GM23338 (cell line): ENCODE measurements around the gene NT5DC3.

ENCODE experiments used
- EZH2 ChIP-seq: fragments of 200-600 bp; sonication (generic); IDR thresholded peaks from one replicate; pipeline ENCODE4 v1.8.0; 2017; ENCODE audit warnings: antibody characterized with exemption, mild to moderate bottlenecking, low read depth; ENCODE audit not compliant: unreplicated experiment
- EZH2phosphoT487 ChIP-seq: fragments of 200-600 bp; sonication (generic); IDR thresholded peaks from one replicate; pipeline ENCODE4 v1.8.1; 2018; ENCODE audit warnings: antibody characterized with exemption; ENCODE audit not compliant: unreplicated experiment
- JUNB ChIP-seq: IDR thresholded peaks from one replicate; pipeline ENCODE4 v1.6.1; 2016; ENCODE audit warnings: antibody characterized with exemption; ENCODE audit not compliant: unreplicated experiment
- POLR2AphosphoS5 ChIP-seq: IDR thresholded peaks from 2 replicates; pipeline ENCODE4 v1.6.1; 2016; ENCODE audit warnings: antibody characterized with exemption, low read depth
- ZNF331 ChIP-seq: fragments of 250-450 bp; sonication (Bioruptor Pico); IDR thresholded peaks from 2 replicates; pipeline ENCODE4 v1.5.0; 2020; ENCODE audit warnings: low read depth, mild to moderate bottlenecking, moderate library complexity
- TF ChIP-seq, protein P1 (sequence below), 2 experiments: fragments of 200-600 bp in 1 of 2; sonication (generic) in 1 of 2; conservative IDR thresholded peaks; 2 replicates each; pipeline versions ENCODE4 v1.5.1 to v1.6.1; 2016 to 2017; ENCODE audit warnings: antibody characterized with exemption in 2 of 2, low read depth in 2 of 2, mild to moderate bottlenecking in 2 of 2, moderate library complexity in 1 of 2
- TF ChIP-seq, protein P2 (sequence below): IDR thresholded peaks from one replicate; pipeline ENCODE4 v1.6.1; 2018; ENCODE audit warnings: antibody characterized with exemption; ENCODE audit not compliant: unreplicated experiment

DNA sequence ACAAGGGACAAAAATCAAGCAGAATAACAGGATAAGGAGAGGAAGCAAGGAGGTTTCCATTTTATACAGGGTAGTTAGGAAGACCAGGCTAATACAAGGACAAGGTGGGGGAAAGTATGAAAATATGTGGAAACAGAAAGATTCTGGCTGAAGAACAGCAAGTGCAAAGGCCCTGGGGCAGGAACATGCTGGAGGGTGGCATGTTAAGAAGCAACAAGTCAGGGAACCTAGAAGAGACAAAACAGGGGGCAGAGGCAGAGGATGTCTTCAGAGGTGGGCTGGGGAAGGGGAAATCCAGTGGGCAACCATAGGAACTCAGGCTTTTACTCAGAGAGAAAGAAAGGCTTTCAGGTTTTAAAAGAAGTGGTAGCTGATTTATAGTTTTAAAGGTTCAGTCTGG, 54.8 kb downstream of the NT5DC3 start:
- TF ChIP-seq, protein P1, sequence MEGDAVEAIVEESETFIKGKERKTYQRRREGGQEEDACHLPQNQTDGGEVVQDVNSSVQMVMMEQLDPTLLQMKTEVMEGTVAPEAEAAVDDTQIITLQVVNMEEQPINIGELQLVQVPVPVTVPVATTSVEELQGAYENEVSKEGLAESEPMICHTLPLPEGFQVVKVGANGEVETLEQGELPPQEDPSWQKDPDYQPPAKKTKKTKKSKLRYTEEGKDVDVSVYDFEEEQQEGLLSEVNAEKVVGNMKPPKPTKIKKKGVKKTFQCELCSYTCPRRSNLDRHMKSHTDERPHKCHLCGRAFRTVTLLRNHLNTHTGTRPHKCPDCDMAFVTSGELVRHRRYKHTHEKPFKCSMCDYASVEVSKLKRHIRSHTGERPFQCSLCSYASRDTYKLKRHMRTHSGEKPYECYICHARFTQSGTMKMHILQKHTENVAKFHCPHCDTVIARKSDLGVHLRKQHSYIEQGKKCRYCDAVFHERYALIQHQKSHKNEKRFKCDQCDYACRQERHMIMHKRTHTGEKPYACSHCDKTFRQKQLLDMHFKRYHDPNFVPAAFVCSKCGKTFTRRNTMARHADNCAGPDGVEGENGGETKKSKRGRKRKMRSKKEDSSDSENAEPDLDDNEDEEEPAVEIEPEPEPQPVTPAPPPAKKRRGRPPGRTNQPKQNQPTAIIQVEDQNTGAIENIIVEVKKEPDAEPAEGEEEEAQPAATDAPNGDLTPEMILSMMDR (conservative IDR thresholded peaks at IDR 0.05; ENCODE audit: low read depth in 2 of 2), result no peak
- TF ChIP-seq EZH2 (no peak), POLR2AphosphoS5 (no peak), JUNB (no peak), EZH2phosphoT487 (no peak), ZNF331 (CRISPR knock-in tag) (no peak)
- TF ChIP-seq, protein P2, sequence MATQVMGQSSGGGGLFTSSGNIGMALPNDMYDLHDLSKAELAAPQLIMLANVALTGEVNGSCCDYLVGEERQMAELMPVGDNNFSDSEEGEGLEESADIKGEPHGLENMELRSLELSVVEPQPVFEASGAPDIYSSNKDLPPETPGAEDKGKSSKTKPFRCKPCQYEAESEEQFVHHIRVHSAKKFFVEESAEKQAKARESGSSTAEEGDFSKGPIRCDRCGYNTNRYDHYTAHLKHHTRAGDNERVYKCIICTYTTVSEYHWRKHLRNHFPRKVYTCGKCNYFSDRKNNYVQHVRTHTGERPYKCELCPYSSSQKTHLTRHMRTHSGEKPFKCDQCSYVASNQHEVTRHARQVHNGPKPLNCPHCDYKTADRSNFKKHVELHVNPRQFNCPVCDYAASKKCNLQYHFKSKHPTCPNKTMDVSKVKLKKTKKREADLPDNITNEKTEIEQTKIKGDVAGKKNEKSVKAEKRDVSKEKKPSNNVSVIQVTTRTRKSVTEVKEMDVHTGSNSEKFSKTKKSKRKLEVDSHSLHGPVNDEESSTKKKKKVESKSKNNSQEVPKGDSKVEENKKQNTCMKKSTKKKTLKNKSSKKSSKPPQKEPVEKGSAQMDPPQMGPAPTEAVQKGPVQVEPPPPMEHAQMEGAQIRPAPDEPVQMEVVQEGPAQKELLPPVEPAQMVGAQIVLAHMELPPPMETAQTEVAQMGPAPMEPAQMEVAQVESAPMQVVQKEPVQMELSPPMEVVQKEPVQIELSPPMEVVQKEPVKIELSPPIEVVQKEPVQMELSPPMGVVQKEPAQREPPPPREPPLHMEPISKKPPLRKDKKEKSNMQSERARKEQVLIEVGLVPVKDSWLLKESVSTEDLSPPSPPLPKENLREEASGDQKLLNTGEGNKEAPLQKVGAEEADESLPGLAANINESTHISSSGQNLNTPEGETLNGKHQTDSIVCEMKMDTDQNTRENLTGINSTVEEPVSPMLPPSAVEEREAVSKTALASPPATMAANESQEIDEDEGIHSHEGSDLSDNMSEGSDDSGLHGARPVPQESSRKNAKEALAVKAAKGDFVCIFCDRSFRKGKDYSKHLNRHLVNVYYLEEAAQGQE, result no peak
